NCI-H2227 (cell line): ENCODE measurements around the gene CAMK1D.

Experiments used
- DNase-seq: peaks from one replicate; lab custom pipeline; 2025; ENCODE audit not compliant: unreplicated experiment; lab: John Stamatoyannopoulos, UW

CAMK1D gene

GRCh38 chr10:12369982-12370381 is 20.6 kb downstream of the CAMK1D start:
- no peak for DNase-seq

GRCh38 chr10:12372846-12373245 is 23.5 kb downstream of the CAMK1D start:
- DNase-seq, result no peak

- DNase-seq, result no peak
Observed at GRCh38 chr10:12375076-12375504, 25.7 kb downstream of the CAMK1D start.

- no peak for DNase-seq
Observed at GRCh38 chr10:12376211-12376610, 26.9 kb downstream of the CAMK1D start.

- no peak for DNase-seq
Observed at GRCh38 chr10:12377658-12378290, 28.4 kb downstream of the CAMK1D start.

GRCh38 chr10:12380999-12381398 is 31.7 kb downstream of the CAMK1D start:
- no peak for DNase-seq

GRCh38 chr10:12381536-12382156 is 32.3 kb downstream of the CAMK1D start:
- DNase-seq, result no peak

GRCh38 chr10:12382157-12382548 is 32.8 kb downstream of the CAMK1D start:
- DNase-seq, result no peak

- DNase-seq, result no peak
Observed at GRCh38 chr10:12382956-12383531, 33.7 kb downstream of the CAMK1D start.

GRCh38 chr10:12384906-12385305 is 35.6 kb downstream of the CAMK1D start:
- DNase-seq, result no peak

- DNase-seq, result no peak
Observed at GRCh38 chr10:12387561-12388210, 38.3 kb downstream of the CAMK1D start.

GRCh38 chr10:12388671-12389070 is 39.3 kb downstream of the CAMK1D start:
- DNase-seq, result no peak

- no peak for DNase-seq
Observed at GRCh38 chr10:12389154-12389734, 39.9 kb downstream of the CAMK1D start.

GRCh38 chr10:12390733-12391132 is 41.4 kb downstream of the CAMK1D start:
- no peak for DNase-seq

- no peak for DNase-seq
Observed at GRCh38 chr10:12391206-12391605, 41.9 kb downstream of the CAMK1D start.

GRCh38 chr10:12393831-12394230 is 44.5 kb downstream of the CAMK1D start:
- no peak for DNase-seq

- no peak for DNase-seq
Observed at GRCh38 chr10:12394241-12395033, 45.1 kb downstream of the CAMK1D start.

- DNase-seq, result no peak
Observed at GRCh38 chr10:12396093-12396492, 46.7 kb downstream of the CAMK1D start.

- peak; percentile 11 for DNase-seq
Observed at GRCh38 chr10:12396567-12396966, 47.2 kb downstream of the CAMK1D start.

GRCh38 chr10:12397147-12397896 is 48.0 kb downstream of the CAMK1D start:
- no peak for DNase-seq
